Liver (tissue), 9 donors: Measurements from ENCODE around the gene KCNQ5. TPM values are rescaled to one million over a fixed set of nuclear protein-coding genes. Genes with fewer than 3 reads are reported as not detected.

Experiments used
- DNase-seq: peaks from one replicate; pipeline ENCODE4 v3.0.0-alpha.2; 2017; ENCODE audit warnings: low spot score
- H3K27ac ChIP-seq, 2 donors: one replicate each; pipeline ENCODE4 v1.7.0; 2013; ENCODE audit warnings: inconsistent platforms in 2 of 2, low read length in 2 of 2, control low read depth in 1 of 2, low read depth in 1 of 2, mild to moderate bottlenecking in 1 of 2
- H3K27me3 ChIP-seq, 4 donors: one replicate each; pipeline versions ENCODE4 v1.6.1 to v1.7.0; 2013; ENCODE audit warnings: low read length in 3 of 4, inconsistent platforms in 1 of 4, mild to moderate bottlenecking in 1 of 4, moderate library complexity in 1 of 4; ENCODE audit not compliant: control insufficient read depth in 4 of 4, insufficient read depth in 4 of 4
- H3K36me3 ChIP-seq, 4 donors: one replicate each; pipeline versions ENCODE4 v1.6.1 to v1.7.0; 2013; ENCODE audit warnings: low read length in 3 of 4, mild to moderate bottlenecking in 3 of 4, low read depth in 1 of 4, moderate library complexity in 1 of 4; ENCODE audit not compliant: control insufficient read depth in 4 of 4, insufficient read depth in 3 of 4
- H3K4me1 ChIP-seq, 4 donors: one replicate each; pipeline versions ENCODE4 v1.6.1 to v1.7.0; 2013; ENCODE audit warnings: low read length in 3 of 4, mild to moderate bottlenecking in 3 of 4, moderate library complexity in 1 of 4; ENCODE audit not compliant: control insufficient read depth in 4 of 4, insufficient read depth in 4 of 4
- H3K4me3 ChIP-seq, 3 donors: one replicate each; pipeline versions ENCODE4 v1.6.1 to v1.7.0; 2013; ENCODE audit warnings: low read length in 3 of 3, control low read depth in 1 of 3, low read depth in 1 of 3, mild to moderate bottlenecking in 1 of 3
- H3K9ac ChIP-seq, 2 donors: one replicate each; pipeline ENCODE4 v1.7.0; 2013; ENCODE audit warnings: low read length in 2 of 2, mild to moderate bottlenecking in 2 of 2, moderate library complexity in 2 of 2, control low read depth in 1 of 2, low read depth in 1 of 2
- H3K9me3 ChIP-seq, 4 donors: one replicate each; pipeline versions ENCODE4 v1.6.1 to v1.7.0; 2013; ENCODE audit warnings: low read length in 3 of 4; ENCODE audit not compliant: control insufficient read depth in 4 of 4
- ATF3 ChIP-seq: IDR thresholded peaks from 2 replicates; pipeline ENCODE4 v1.6.1; 2016; ENCODE audit warnings: antibody characterized with exemption
- CTCF ChIP-seq: fragments of 150-350 bp; IDR thresholded peaks from 2 replicates; pipeline ENCODE4 v1.5.1; 2017; ENCODE audit warnings: improper control_type of control experiment, low read depth, low read length; ENCODE audit not compliant: missing input control
- EGR1 ChIP-seq, 2 donors: IDR thresholded peaks; 2 replicates each; pipeline ENCODE4 v1.6.1; 2016 to 2018; ENCODE audit warnings: antibody characterized with exemption in 2 of 2, low read depth in 2 of 2
- FOXA1 ChIP-seq: IDR thresholded peaks from 2 replicates; pipeline ENCODE4 v1.6.1; 2016; ENCODE audit warnings: antibody characterized with exemption
- GABPA ChIP-seq, 2 donors: IDR thresholded peaks in 1 of 2; conservative IDR thresholded peaks in 1 of 2; 2 replicates each; pipeline ENCODE4 v1.6.1; 2016; ENCODE audit warnings: antibody characterized with exemption in 2 of 2, mild to moderate bottlenecking in 1 of 2, moderate library complexity in 1 of 2
- HNF4A ChIP-seq, 2 donors: conservative IDR thresholded peaks; 2 replicates each; pipeline ENCODE4 v1.6.1; 2016; ENCODE audit warnings: antibody characterized with exemption in 2 of 2, mild to moderate bottlenecking in 2 of 2
- JUND ChIP-seq, 2 donors: IDR thresholded peaks; 2 replicates each; pipeline ENCODE4 v1.6.1; 2016; ENCODE audit warnings: antibody characterized with exemption in 2 of 2
- MAX ChIP-seq: IDR thresholded peaks from 2 replicates; pipeline ENCODE4 v1.6.1; 2016; ENCODE audit warnings: antibody characterized with exemption
- NR2F2 ChIP-seq: IDR thresholded peaks from 2 replicates; pipeline ENCODE4 v1.6.1; 2016; ENCODE audit warnings: antibody characterized with exemption
- RAD21 ChIP-seq, 2 donors: IDR thresholded peaks; 2 replicates each; pipeline ENCODE4 v1.6.1; 2016; ENCODE audit warnings: antibody characterized with exemption in 2 of 2, mild to moderate bottlenecking in 2 of 2
- REST ChIP-seq: IDR thresholded peaks from 2 replicates; pipeline ENCODE4 v1.6.1; 2016; ENCODE audit warnings: antibody characterized with exemption, mild to moderate bottlenecking
- RXRA ChIP-seq, 2 donors: IDR thresholded peaks; 2 replicates each; pipeline ENCODE4 v1.6.1; 2017 to 2018; ENCODE audit warnings: antibody characterized with exemption in 2 of 2, mild to moderate bottlenecking in 1 of 2
- SP1 ChIP-seq: IDR thresholded peaks from 2 replicates; pipeline ENCODE4 v1.6.1; 2018; ENCODE audit warnings: antibody characterized with exemption, mild to moderate bottlenecking
- TAF1 ChIP-seq: conservative IDR thresholded peaks from 2 replicates; pipeline ENCODE4 v1.6.1; 2016; ENCODE audit warnings: antibody characterized with exemption, mild to moderate bottlenecking
- YY1 ChIP-seq: IDR thresholded peaks from 2 replicates; pipeline ENCODE4 v1.6.1; 2016; ENCODE audit warnings: antibody characterized with exemption, mild to moderate bottlenecking
- ZBTB33 ChIP-seq: IDR thresholded peaks from 2 replicates; pipeline ENCODE4 v1.6.1; 2016; ENCODE audit warnings: antibody characterized with exemption
- WGBS: extraction: QIAGEN DNeasy Blood & Tissue Kit; methylation state at CpG from one replicate; pipeline ENCODE4 v1.1.7; 2013; 5-methylcytosine and 5-hydroxymethylcytosine counted together
- polyA plus RNA-seq, 2 donors: library from polyadenylated mRNA; stranded (reverse) in 1 of 2; unstranded in 1 of 2; fragments of 200-250 nt in 1 of 2; fragments of >200 nt in 1 of 2; fragmentation: Nextera tagmentation in 1 of 2; extraction: Ambion mirVana in 1 of 2; gene quantifications; one replicate each; pipeline versions ENCODE4 v1.2.1 to v1.2.3, GENCODE V29; 2013 to 2015
- total RNA-seq, 2 donors: library from RNA; depleted of rRNA; stranded (reverse); fragments of >200 nt; gene quantifications; one replicate each; pipeline ENCODE4 v1.2.3, GENCODE V29; 2014
- donor health status: healthy.
- donor health status: healthy.
- donor health status: healthy.
- donor health status: healthy.
- donor health status: healthy.

The KCNQ5 gene
- total and polyA plus RNA-seq, 4 donors = 0.02 to 1.1 (median 0.15) TPM

- 63% methylated on average over 3 of the region's 3 CpGs for WGBS
- no peak for TF ChIP-seq NR2F2
- TF ChIP-seq TAF1 = no peak
- TF ChIP-seq MAX = no peak
- TF ChIP-seq REST = no peak
- no peak for TF ChIP-seq ATF3
- no peak for TF ChIP-seq HNF4A (conservative IDR thresholded peaks at IDR 0.05)
- no peak for TF ChIP-seq SP1
- TF ChIP-seq RXRA (IDR thresholded peaks at IDR 0.05) = no peak
Observed at GRCh38 chr6:72784581-72784980, 162.7 kb downstream of the KCNQ5 start.

GRCh38 chr6:72787391-72788031, 165.6 kb downstream of the KCNQ5 start:
- no peak overlapping the region for H3K9ac ChIP-seq
- TF ChIP-seq CTCF (no peak), FOXA1 (no peak), SP1 (no peak), YY1 (no peak), RXRA (IDR thresholded peaks at IDR 0.05) (no peak)
- no peaks in the 10 kb centered on the region for H3K4me1 ChIP-seq
- H3K9me3 ChIP-seq = no peaks in the 10 kb centered on the region
- DNase-seq = no peak
- no peak overlapping the region for H3K4me3 ChIP-seq
- H3K27ac ChIP-seq = no peak overlapping the region
- H3K36me3 ChIP-seq = no peaks in the 10 kb centered on the region
- WGBS = 32% methylated on average over 2 of the region's 2 CpGs
- H3K27me3 ChIP-seq = peaks cover 0 to 2% (median 0%) of the 10 kb centered on the region in 4 donors

More at GRCh38 chr6:72784581-72784980, 162.7 kb downstream of the KCNQ5 start:
- no peaks in the 10 kb centered on the region for H3K4me1 ChIP-seq
- peaks cover 0 to 2% (median 0%) of the 10 kb centered on the region in 4 donors for H3K27me3 ChIP-seq
- no peaks in the 10 kb centered on the region for H3K9me3 ChIP-seq
- no peak overlapping the region for H3K9ac ChIP-seq
- H3K36me3 ChIP-seq = no peaks in the 10 kb centered on the region
- no peak for DNase-seq
- no peak overlapping the region for H3K4me3 ChIP-seq
- H3K27ac ChIP-seq = no peak overlapping the region

- Histone ChIP-seq H3K9ac (no peak overlapping the region), H3K4me1 (no peaks in the 10 kb centered on the region), H3K36me3 (no peaks in the 10 kb centered on the region), H3K27me3 (peaks cover 0 to 2% (median 0%) of the 10 kb centered on the region in 4 donors), H3K27ac (no peak overlapping the region), H3K9me3 (no peaks in the 10 kb centered on the region), H3K4me3 (no peak overlapping the region)
- TF ChIP-seq FOXA1 (no peak), CTCF (no peak), NR2F2 (no peak), GABPA (IDR thresholded peaks at IDR 0.05 in 1 of 2, conservative IDR thresholded peaks at IDR 0.05 in 1 of 2) (no peak), ZBTB33 (no peak), RAD21 (IDR thresholded peaks at IDR 0.05) (no peak), EGR1 (IDR thresholded peaks at IDR 0.05; ENCODE audit: low read depth in 2 of 2) (no peak), YY1 (no peak), JUND (IDR thresholded peaks at IDR 0.05) (no peak), SP1 (no peak), ATF3 (no peak)
- 94% methylated on average over 1 of the region's 1 CpG for WGBS
- DNase-seq = no peak
Observed at GRCh38 chr6:72788188-72788587, 166.3 kb downstream of the KCNQ5 start.
